GM13976 (cell line): Measurements from ENCODE around the gene ATG14.

ENCODE experiments used
- DNase-seq: peaks from one replicate; pipeline ENCODE4 v3.0.0; 2012; ENCODE audit warnings: low spot score
- CTCF ChIP-seq: IDR thresholded peaks from 2 replicates; pipeline ENCODE4 v1.5.1; 2012; ENCODE audit warnings: borderline replicate concordance, mild to moderate bottlenecking; ENCODE audit not compliant: insufficient read depth; ENCODE audit errors: extremely low read depth, missing control alignments, control extremely low read depth
- in situ Hi-C: fragments of 300-500 bp; cut with MboI; formaldehyde crosslinking; loops from one replicate; pipeline ENCODE4 v1.12.0; 2022; ENCODE audit warnings: low sequenced_read_pairs, mixed read lengths, inconsistent platforms; ENCODE audit not compliant: unreplicated experiment

The ATG14 gene

GRCh38 chr14:55353686-55354467 lies 57.8 kb downstream of the ATG14 start:
- DNase-seq: no peak
- in situ Hi-C loops: loop anchor here (10.0 kb wide), 1 partner anchor 89 kb away; no protein-coding TSS in a partner anchor
- no peak for TF ChIP-seq CTCF

- TF ChIP-seq CTCF: no peak
- DNase-seq: no peak
- in situ Hi-C loops: loop anchor here (10.0 kb wide), 1 partner anchor 87 kb away; no protein-coding TSS in a partner anchor
Observed at GRCh38 chr14:55352201-55352600, 59.4 kb downstream of the ATG14 start.

GRCh38 chr14:55351111-55351510 lies 60.5 kb downstream of the ATG14 start:
- in situ Hi-C loops: loop anchor here (10.0 kb wide), 1 partner anchor 86 kb away; no protein-coding TSS in a partner anchor
- no peak for DNase-seq
- no peak for TF ChIP-seq CTCF

GRCh38 chr14:55350461-55350860 lies 61.2 kb downstream of the ATG14 start:
- no peak for TF ChIP-seq CTCF
- in situ Hi-C loops: loop anchor here (10.0 kb wide), 1 partner anchor 86 kb away; no protein-coding TSS in a partner anchor
- DNase-seq: no peak

- no peak for DNase-seq
- TF ChIP-seq CTCF: no peak
- in situ Hi-C loops: no loop called here
Observed at GRCh38 chr14:55349565-55349964, 62.1 kb downstream of the ATG14 start.

GRCh38 chr14:55348766-55349453 lies 62.7 kb downstream of the ATG14 start:
- DNase-seq: no peak
- no peak for TF ChIP-seq CTCF
- in situ Hi-C loops: no loop called here
